ENCODE measurements around the gene ZSCAN31. TPM values are rescaled to one million over a fixed set of nuclear protein-coding genes. Genes with fewer than 3 reads are reported as not detected.

ZSCAN31 gene
- total RNA-seq: 10 to 100 TPM in 1 of 2 donors, 1 to 10 TPM in 1; 8.3 to 10.9 TPM
- polyA plus RNA-seq: 1 to 10 TPM; 4.4 to 7.6 TPM
- long read RNA-seq, donor 1, transcript ZSCAN31-201 (4 exons, 2,619 nt): minor isoform, 7 of 28 reads
- long read RNA-seq, donor 1, transcript ZSCAN31-208 (3 exons, 1,005 nt): major isoform, 13 of 28 reads
- long read RNA-seq, donor 1, partial matches to known transcripts: 1 of 28 reads
- long read RNA-seq, donor 1, other reads (novel, unspliced or antisense): 5 of 28 reads
- long read RNA-seq, donor 2, partial matches to known transcripts: 0 of 3 reads
- long read RNA-seq, donor 2, other reads (novel, unspliced or antisense): 1 of 3 reads

DNA sequence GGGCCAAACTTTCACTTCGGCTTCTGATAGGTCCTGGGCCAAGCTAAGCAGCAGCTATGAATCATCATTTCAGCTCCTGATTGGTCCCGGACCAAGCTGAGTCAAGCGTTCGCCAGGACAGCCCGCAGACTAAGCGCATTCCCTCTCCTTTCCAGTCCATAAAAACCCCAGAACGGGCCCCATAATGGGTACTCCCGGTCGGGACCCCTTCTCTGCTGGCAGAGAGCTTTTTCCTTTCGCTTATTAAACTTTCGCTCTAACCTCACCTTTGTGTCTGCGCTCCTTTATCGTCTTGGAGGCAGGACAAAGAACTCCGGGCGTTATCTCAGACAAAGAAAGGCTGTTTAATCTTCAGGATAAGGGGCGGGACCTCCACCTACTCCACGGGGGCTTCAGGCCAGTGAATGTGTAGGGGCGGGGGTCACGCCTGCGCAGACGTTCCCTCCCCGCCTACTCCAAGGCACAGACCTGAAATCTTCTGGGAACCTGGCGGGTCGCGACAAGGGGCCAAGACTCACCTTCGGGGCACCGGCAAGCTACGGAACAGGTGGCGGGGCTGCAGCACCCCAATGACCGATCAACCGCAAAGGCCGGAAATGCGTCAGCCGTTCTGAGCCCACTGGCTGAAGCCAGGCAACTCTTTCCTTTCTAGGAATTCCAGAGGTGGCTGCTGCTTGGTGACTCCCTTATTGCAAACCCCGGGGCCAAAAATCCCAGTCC is at the start of gene ZSCAN31:
ZSCAN31 (minus strand) TSS at position 585 of the 720 bp plus-strand sequence. CDS start 6,465 bp downstream, outside the sequence.
- WGBS, 2 donors: 0% methylated on average over 35 of the region's 35 CpGs
- H3K36me3 ChIP-seq (ENCODE audit: control insufficient read depth in 1 of 2, insufficient read depth in 2 of 2, low read length in 1 of 2): no peaks in the 10 kb centered on the region
- DNase-seq (peak; percentile 96 to 98), ATAC-seq (ENCODE audit: low FRiP score) (peak; percentile 98)
- H3K4me1 ChIP-seq (ENCODE audit: control insufficient read depth in 1 of 2, insufficient read depth in 2 of 2, low read length in 2 of 2): no peaks in the 10 kb centered on the region
- intact Hi-C loops (cut with DNase I): loop anchor here (5.0 kb wide), 3 partner anchors 68 to 1203 kb away; partner anchors contain the start of gene ZSCAN26 (in 1 of the 2)
- no peaks in the 10 kb centered on the region for H3K27me3 ChIP-seq (ENCODE audit: control insufficient read depth in 1 of 2, insufficient read depth in 2 of 2, low read length in 1 of 2)
- no peaks in the 10 kb centered on the region for H3K9me3 ChIP-seq (ENCODE audit: control insufficient read depth, low read length)
- H3K4me3 ChIP-seq (ENCODE audit: low read length in 2 of 2): peak within 1 kb of the TSS; percentile 82 to 84
- H3K27ac ChIP-seq (ENCODE audit: low read depth in 1 of 2, low read length in 2 of 2): peak within 1 kb of the TSS; percentile 92 to 95

DNA sequence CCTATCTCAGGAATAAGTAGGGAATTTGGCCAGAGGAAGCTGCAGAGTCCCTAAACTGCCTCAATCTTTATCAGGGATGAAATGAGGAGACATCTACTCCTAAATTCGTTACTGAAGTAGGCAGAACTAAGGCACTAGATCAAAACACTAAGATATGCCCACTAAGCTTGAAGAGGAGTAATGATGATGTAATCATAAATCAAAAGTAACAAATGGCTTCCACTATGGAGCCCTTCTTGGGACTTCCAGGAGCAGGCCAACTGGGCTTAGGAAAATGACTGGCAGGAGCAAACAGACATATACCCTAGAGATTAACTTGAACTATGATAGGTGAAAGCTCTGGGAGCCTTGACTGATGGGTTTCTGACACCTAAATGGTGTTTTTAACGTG is 48.2 kb upstream of the ZSCAN31 start:
- Histone ChIP-seq H3K27me3 (ENCODE audit: control insufficient read depth in 1 of 2, insufficient read depth in 2 of 2, low read length in 1 of 2) (no peaks in the 10 kb centered on the region), H3K4me1 (ENCODE audit: control insufficient read depth in 1 of 2, insufficient read depth in 2 of 2, low read length in 2 of 2) (no peaks in the 10 kb centered on the region), H3K27ac (ENCODE audit: low read depth in 1 of 2, low read length in 2 of 2) (no peak overlapping the region), H3K36me3 (ENCODE audit: control insufficient read depth in 1 of 2, insufficient read depth in 2 of 2, low read length in 1 of 2) (peaks cover 0 to 7% of the 10 kb centered on the region in 2 donors), H3K9me3 (ENCODE audit: control insufficient read depth, low read length) (no peaks in the 10 kb centered on the region), H3K4me3 (ENCODE audit: low read length in 2 of 2) (no peak overlapping the region)
- 68 to 69% methylated on average over 2 of the region's 2 CpGs for WGBS, 2 donors
- intact Hi-C loops (cut with DNase I): no loop called here
- ATAC-seq (ENCODE audit: low FRiP score) (no peak), DNase-seq (no peak)

DNA sequence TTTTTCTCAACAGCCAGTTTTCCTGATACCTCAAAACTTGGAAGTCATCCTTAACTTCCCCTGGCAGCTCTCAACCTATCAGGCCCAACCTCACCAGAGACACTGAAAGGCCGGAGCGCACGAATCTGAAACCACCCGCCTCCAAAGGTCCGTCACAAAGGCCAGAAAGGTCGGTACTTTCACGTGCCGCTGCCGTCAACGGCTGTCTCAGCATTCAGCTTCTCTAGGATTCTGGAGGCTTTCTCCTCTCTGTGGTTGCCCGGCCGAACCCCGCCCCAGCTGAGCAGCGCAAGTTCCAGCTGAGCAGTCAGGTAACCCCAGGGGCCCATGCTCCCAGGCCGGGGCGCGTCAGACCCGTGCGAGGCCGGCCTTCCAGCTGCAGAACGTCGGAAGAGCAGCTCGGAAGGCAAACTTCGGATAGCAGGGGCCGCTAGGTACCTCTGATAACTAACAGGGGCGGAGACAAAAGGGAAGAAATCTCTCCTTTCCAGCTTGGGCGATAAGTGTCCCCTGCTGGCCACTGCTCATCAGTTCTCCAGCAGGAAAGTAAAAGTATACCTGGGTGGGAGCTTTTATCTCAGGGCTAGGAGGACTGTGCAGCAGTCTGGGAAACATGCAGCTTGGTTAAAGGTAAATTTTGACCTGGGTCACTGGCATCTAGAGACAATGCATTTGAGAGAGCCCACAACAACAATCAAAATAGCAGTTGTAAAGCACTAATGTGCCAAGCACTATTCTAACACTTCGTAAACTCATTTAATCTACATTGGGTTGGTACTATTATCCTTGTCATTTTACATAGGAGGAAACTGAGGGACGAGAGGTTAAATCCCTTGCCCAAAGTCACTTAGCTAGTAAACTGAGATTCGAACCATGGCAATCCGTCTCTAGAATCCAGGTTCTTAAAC is 47.5 kb upstream of the ZSCAN31 start:
- DNase-seq (peak; percentile 90), ATAC-seq (ENCODE audit: low FRiP score) (peak; percentile 92)
- Histone ChIP-seq H3K36me3 (ENCODE audit: control insufficient read depth in 1 of 2, insufficient read depth in 2 of 2, low read length in 1 of 2) (peaks cover 0 to 7% of the 10 kb centered on the region in 2 donors), H3K27me3 (ENCODE audit: control insufficient read depth in 1 of 2, insufficient read depth in 2 of 2, low read length in 1 of 2) (no peaks in the 10 kb centered on the region), H3K4me1 (ENCODE audit: control insufficient read depth in 1 of 2, insufficient read depth in 2 of 2, low read length in 2 of 2) (no peaks in the 10 kb centered on the region), H3K9me3 (ENCODE audit: control insufficient read depth, low read length) (no peaks in the 10 kb centered on the region), H3K27ac (ENCODE audit: low read depth in 1 of 2, low read length in 2 of 2) (peak overlapping the region in 1 of 2 donors; percentile 69), H3K4me3 (ENCODE audit: low read length in 2 of 2) (peak overlapping the region; percentile 23 to 75)
- 12% methylated on average over 31 of the region's 31 CpGs for WGBS, 2 donors
- intact Hi-C loops (cut with DNase I): no loop called here

DNA sequence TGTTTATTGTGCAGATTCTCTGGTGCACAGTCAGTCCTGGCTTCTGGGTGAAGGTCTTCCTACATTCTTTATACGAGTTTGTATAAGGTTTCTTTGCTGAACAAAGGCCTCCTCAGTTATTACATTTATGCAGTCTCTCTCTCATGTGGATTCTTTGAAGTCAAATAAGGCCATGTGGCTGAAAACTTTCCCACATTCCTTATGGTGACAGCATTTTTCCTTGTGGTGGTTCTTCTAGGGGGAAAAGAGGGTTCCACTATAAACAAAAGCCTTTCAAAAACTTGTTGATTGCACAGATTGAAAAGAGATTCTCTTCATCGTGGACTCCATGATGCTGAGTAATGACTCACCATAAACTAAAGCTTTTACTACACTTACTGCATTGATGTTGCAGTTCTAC is 44.4 kb upstream of the ZSCAN31 start:
- no peak for DNase-seq
- Histone ChIP-seq H3K4me3 (ENCODE audit: low read length in 2 of 2) (no peak overlapping the region), H3K4me1 (ENCODE audit: control insufficient read depth in 1 of 2, insufficient read depth in 2 of 2, low read length in 2 of 2) (no peaks in the 10 kb centered on the region), H3K9me3 (ENCODE audit: control insufficient read depth, low read length) (no peaks in the 10 kb centered on the region), H3K36me3 (ENCODE audit: control insufficient read depth in 1 of 2, insufficient read depth in 2 of 2, low read length in 1 of 2) (peaks cover 0 to 7% of the 10 kb centered on the region in 2 donors), H3K27me3 (ENCODE audit: control insufficient read depth in 1 of 2, insufficient read depth in 2 of 2, low read length in 1 of 2) (no peaks in the 10 kb centered on the region), H3K27ac (ENCODE audit: low read depth in 1 of 2, low read length in 2 of 2) (no peak overlapping the region)
- ATAC-seq (ENCODE audit: low FRiP score): no peak
- WGBS, 2 donors: 90 to 91% methylated on average over 2 of the region's 2 CpGs
- intact Hi-C loops (cut with DNase I): no loop called here

DNA sequence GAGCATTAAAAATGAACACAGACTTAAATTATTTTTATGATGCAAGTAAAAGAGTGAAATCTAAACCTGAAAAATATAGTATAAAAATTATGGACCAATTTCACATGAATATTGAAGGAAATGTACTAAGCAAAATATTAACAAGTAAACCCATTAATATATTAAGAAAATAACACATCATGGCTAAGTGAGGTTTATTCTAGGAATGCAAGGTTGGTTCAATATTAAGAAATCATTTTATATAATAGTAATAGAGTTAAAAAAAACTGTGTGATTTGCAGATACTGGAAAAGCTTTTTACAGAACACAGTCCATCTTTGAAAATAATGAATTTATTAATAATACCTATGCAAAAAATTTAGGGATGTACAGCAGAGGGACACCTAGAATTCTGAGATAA is 42.7 kb upstream of the ZSCAN31 start:
- Histone ChIP-seq H3K9me3 (ENCODE audit: control insufficient read depth, low read length) (no peaks in the 10 kb centered on the region), H3K36me3 (ENCODE audit: control insufficient read depth in 1 of 2, insufficient read depth in 2 of 2, low read length in 1 of 2) (peaks cover 0 to 7% of the 10 kb centered on the region in 2 donors), H3K4me3 (ENCODE audit: low read length in 2 of 2) (no peak overlapping the region), H3K27me3 (ENCODE audit: control insufficient read depth in 1 of 2, insufficient read depth in 2 of 2, low read length in 1 of 2) (no peaks in the 10 kb centered on the region), H3K4me1 (ENCODE audit: control insufficient read depth in 1 of 2, insufficient read depth in 2 of 2, low read length in 2 of 2) (no peaks in the 10 kb centered on the region), H3K27ac (ENCODE audit: low read depth in 1 of 2, low read length in 2 of 2) (no peak overlapping the region)
- DNase-seq (no peak), ATAC-seq (ENCODE audit: low FRiP score) (no peak)
- intact Hi-C loops (cut with DNase I): no loop called here

DNA sequence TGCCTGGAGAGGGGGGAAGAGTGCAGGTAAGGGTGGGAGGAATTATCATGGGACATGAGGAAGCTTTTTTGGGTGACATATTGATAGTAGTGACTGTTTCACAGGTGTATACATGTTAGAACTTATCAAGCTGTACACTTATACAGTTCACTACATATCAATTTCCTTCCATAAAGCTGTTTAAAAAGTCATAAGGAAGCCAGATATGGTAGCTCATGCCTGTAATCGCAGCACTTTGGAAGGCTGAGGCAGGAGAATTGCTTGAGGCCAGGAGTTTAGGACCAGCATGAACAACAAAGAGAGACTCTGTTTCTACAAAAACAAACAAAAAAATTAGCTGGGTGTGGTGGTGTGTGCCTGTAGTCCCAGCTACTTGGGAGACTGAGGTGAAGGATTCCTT is 41.9 kb upstream of the ZSCAN31 start:
- no peak overlapping the region for H3K27ac ChIP-seq (ENCODE audit: low read depth in 1 of 2, low read length in 2 of 2)
- ATAC-seq (ENCODE audit: low FRiP score) (no peak), DNase-seq (no peak)
- H3K4me1 ChIP-seq (ENCODE audit: control insufficient read depth in 1 of 2, insufficient read depth in 2 of 2, low read length in 2 of 2): no peaks in the 10 kb centered on the region
- no peak overlapping the region for H3K4me3 ChIP-seq (ENCODE audit: low read length in 2 of 2)
- H3K36me3 ChIP-seq (ENCODE audit: control insufficient read depth in 1 of 2, insufficient read depth in 2 of 2, low read length in 1 of 2): peaks cover 0 to 7% of the 10 kb centered on the region in 2 donors
- WGBS, 2 donors: 98 to 100% methylated on average over 1 of the region's 1 CpG
- H3K27me3 ChIP-seq (ENCODE audit: control insufficient read depth in 1 of 2, insufficient read depth in 2 of 2, low read length in 1 of 2): no peaks in the 10 kb centered on the region
- H3K9me3 ChIP-seq (ENCODE audit: control insufficient read depth, low read length): no peaks in the 10 kb centered on the region
- intact Hi-C loops (cut with DNase I): no loop called here

DNA sequence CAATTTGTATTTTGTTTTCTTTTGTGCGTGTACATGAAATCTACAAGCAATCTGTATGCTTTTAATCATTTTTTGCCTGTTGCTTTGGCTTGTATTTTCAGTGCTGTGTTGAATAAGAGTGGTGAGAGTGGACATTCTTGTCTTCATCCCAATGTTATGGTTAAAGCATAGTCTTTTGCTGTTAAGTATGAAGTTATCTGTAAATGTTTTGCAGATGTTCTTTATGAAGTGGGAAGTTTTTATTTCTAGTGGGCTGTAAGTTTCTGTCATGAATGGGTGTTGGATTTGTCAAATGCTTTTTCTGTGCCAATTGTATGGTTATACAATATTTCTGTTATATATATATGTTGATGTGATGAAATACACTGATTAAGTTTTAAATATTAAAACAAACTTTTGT is 38.0 kb upstream of the ZSCAN31 start:
- intact Hi-C loops (cut with DNase I): no loop called here
- no peak for ATAC-seq (ENCODE audit: low FRiP score)
- 92 to 98% methylated on average over 1 of the region's 1 CpG for WGBS, 2 donors

DNA sequence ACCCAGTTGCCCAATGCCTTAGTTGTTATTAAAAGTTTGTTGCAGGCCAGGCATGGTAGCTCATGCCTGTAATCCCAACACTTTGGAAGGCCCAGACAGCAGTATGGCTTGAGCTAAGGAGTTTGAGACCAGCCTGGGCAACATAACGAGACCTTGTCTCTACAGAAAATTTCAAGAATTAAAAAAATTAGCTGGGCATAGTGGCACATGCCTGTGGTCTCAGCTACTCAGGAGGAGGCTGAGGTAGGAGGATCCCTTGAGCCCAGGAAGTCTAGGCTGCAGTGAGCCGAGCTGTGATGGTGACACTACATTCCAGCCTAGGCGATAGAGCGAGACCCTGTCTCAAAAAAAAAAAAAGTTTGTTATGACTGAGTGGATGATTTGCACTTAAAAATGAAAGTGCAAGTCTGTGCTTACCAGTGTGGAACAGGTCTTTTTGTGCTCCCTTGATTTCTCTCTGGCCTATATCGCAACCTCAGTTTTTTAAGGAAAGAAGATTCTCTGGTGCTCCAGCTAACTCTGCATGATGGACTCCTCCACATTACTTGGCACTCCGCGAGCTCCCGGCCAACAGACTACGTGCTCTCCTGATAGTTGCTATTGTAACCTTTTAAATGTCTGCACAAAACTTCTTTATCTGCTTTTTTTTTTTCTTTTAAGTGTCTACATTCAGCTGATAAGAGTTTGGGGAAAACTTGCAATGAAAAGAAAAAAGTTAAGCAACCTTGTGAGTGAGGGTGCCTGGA is 35.9 kb upstream of the ZSCAN31 start:
- no peaks in the 10 kb centered on the region for H3K9me3 ChIP-seq (ENCODE audit: control insufficient read depth, low read length)
- H3K4me3 ChIP-seq (ENCODE audit: low read length in 2 of 2): no peak overlapping the region
- H3K4me1 ChIP-seq (ENCODE audit: control insufficient read depth in 1 of 2, insufficient read depth in 2 of 2, low read length in 2 of 2): no peaks in the 10 kb centered on the region
- WGBS, 2 donors: 83 to 86% methylated on average over 9 of the region's 9 CpGs
- intact Hi-C loops (cut with DNase I): no loop called here
- no peaks in the 10 kb centered on the region for H3K27me3 ChIP-seq (ENCODE audit: control insufficient read depth in 1 of 2, insufficient read depth in 2 of 2, low read length in 1 of 2)
- no peaks in the 10 kb centered on the region for H3K36me3 ChIP-seq (ENCODE audit: control insufficient read depth in 1 of 2, insufficient read depth in 2 of 2, low read length in 1 of 2)
- ATAC-seq (ENCODE audit: low FRiP score) (no peak), DNase-seq (no peak)
- H3K27ac ChIP-seq (ENCODE audit: low read depth in 1 of 2, low read length in 2 of 2): no peak overlapping the region

More for the DNA sequence above, 38.0 kb upstream of the ZSCAN31 start:
- H3K4me3 ChIP-seq (ENCODE audit: low read length in 2 of 2): no peak overlapping the region
- H3K36me3 ChIP-seq (ENCODE audit: control insufficient read depth in 1 of 2, insufficient read depth in 2 of 2, low read length in 1 of 2): no peaks in the 10 kb centered on the region
- DNase-seq: no peak
- H3K27ac ChIP-seq (ENCODE audit: low read depth in 1 of 2, low read length in 2 of 2): no peak overlapping the region
- no peaks in the 10 kb centered on the region for H3K27me3 ChIP-seq (ENCODE audit: control insufficient read depth in 1 of 2, insufficient read depth in 2 of 2, low read length in 1 of 2)
- H3K4me1 ChIP-seq (ENCODE audit: control insufficient read depth in 1 of 2, insufficient read depth in 2 of 2, low read length in 2 of 2): no peaks in the 10 kb centered on the region
- no peaks in the 10 kb centered on the region for H3K9me3 ChIP-seq (ENCODE audit: control insufficient read depth, low read length)

All from aorta (tissue), 5 donors.